Liver (tissue), 9 donors: ENCODE results near the gene TMEM131. TPM values are rescaled to one million over a fixed set of nuclear protein-coding genes. Genes with fewer than 3 reads are reported as not detected.

ENCODE experiments used
- DNase-seq: peaks from one replicate; pipeline ENCODE4 v3.0.0-alpha.2; 2017; ENCODE audit warnings: low spot score
- H3K27ac ChIP-seq, 2 donors: one replicate each; pipeline ENCODE4 v1.7.0; 2013; ENCODE audit warnings: inconsistent platforms in 2 of 2, low read length in 2 of 2, control low read depth in 1 of 2, low read depth in 1 of 2, mild to moderate bottlenecking in 1 of 2
- H3K27me3 ChIP-seq, 4 donors: one replicate each; pipeline versions ENCODE4 v1.6.1 to v1.7.0; 2013; ENCODE audit warnings: low read length in 3 of 4, inconsistent platforms in 1 of 4, mild to moderate bottlenecking in 1 of 4, moderate library complexity in 1 of 4; ENCODE audit not compliant: control insufficient read depth in 4 of 4, insufficient read depth in 4 of 4
- H3K36me3 ChIP-seq, 4 donors: one replicate each; pipeline versions ENCODE4 v1.6.1 to v1.7.0; 2013; ENCODE audit warnings: low read length in 3 of 4, mild to moderate bottlenecking in 3 of 4, low read depth in 1 of 4, moderate library complexity in 1 of 4; ENCODE audit not compliant: control insufficient read depth in 4 of 4, insufficient read depth in 3 of 4
- H3K4me1 ChIP-seq, 4 donors: one replicate each; pipeline versions ENCODE4 v1.6.1 to v1.7.0; 2013; ENCODE audit warnings: low read length in 3 of 4, mild to moderate bottlenecking in 3 of 4, moderate library complexity in 1 of 4; ENCODE audit not compliant: control insufficient read depth in 4 of 4, insufficient read depth in 4 of 4
- H3K4me3 ChIP-seq, 3 donors: one replicate each; pipeline versions ENCODE4 v1.6.1 to v1.7.0; 2013; ENCODE audit warnings: low read length in 3 of 3, control low read depth in 1 of 3, low read depth in 1 of 3, mild to moderate bottlenecking in 1 of 3
- H3K9ac ChIP-seq, 2 donors: one replicate each; pipeline ENCODE4 v1.7.0; 2013; ENCODE audit warnings: low read length in 2 of 2, mild to moderate bottlenecking in 2 of 2, moderate library complexity in 2 of 2, control low read depth in 1 of 2, low read depth in 1 of 2
- H3K9me3 ChIP-seq, 4 donors: one replicate each; pipeline versions ENCODE4 v1.6.1 to v1.7.0; 2013; ENCODE audit warnings: low read length in 3 of 4; ENCODE audit not compliant: control insufficient read depth in 4 of 4
- ATF3 ChIP-seq: IDR thresholded peaks from 2 replicates; pipeline ENCODE4 v1.6.1; 2016; ENCODE audit warnings: antibody characterized with exemption
- EGR1 ChIP-seq, 2 donors: IDR thresholded peaks; 2 replicates each; pipeline ENCODE4 v1.6.1; 2016 to 2018; ENCODE audit warnings: antibody characterized with exemption in 2 of 2, low read depth in 2 of 2
- FOXA1 ChIP-seq: IDR thresholded peaks from 2 replicates; pipeline ENCODE4 v1.6.1; 2016; ENCODE audit warnings: antibody characterized with exemption
- FOXA2 ChIP-seq: IDR thresholded peaks from 2 replicates; pipeline ENCODE4 v1.6.1; 2016; ENCODE audit warnings: antibody characterized with exemption
- GABPA ChIP-seq, 2 donors: IDR thresholded peaks in 1 of 2; conservative IDR thresholded peaks in 1 of 2; 2 replicates each; pipeline ENCODE4 v1.6.1; 2016; ENCODE audit warnings: antibody characterized with exemption in 2 of 2, mild to moderate bottlenecking in 1 of 2, moderate library complexity in 1 of 2
- HNF4G ChIP-seq: IDR thresholded peaks from 2 replicates; pipeline ENCODE4 v1.6.1; 2016; ENCODE audit warnings: antibody characterized with exemption
- JUND ChIP-seq, 2 donors: IDR thresholded peaks; 2 replicates each; pipeline ENCODE4 v1.6.1; 2016; ENCODE audit warnings: antibody characterized with exemption in 2 of 2
- MAX ChIP-seq: IDR thresholded peaks from 2 replicates; pipeline ENCODE4 v1.6.1; 2016; ENCODE audit warnings: antibody characterized with exemption
- REST ChIP-seq: IDR thresholded peaks from 2 replicates; pipeline ENCODE4 v1.6.1; 2016; ENCODE audit warnings: antibody characterized with exemption, mild to moderate bottlenecking
- RXRA ChIP-seq, 2 donors: IDR thresholded peaks; 2 replicates each; pipeline ENCODE4 v1.6.1; 2017 to 2018; ENCODE audit warnings: antibody characterized with exemption in 2 of 2, mild to moderate bottlenecking in 1 of 2
- TAF1 ChIP-seq: conservative IDR thresholded peaks from 2 replicates; pipeline ENCODE4 v1.6.1; 2016; ENCODE audit warnings: antibody characterized with exemption, mild to moderate bottlenecking
- YY1 ChIP-seq: IDR thresholded peaks from 2 replicates; pipeline ENCODE4 v1.6.1; 2016; ENCODE audit warnings: antibody characterized with exemption, mild to moderate bottlenecking
- ZBTB33 ChIP-seq: IDR thresholded peaks from 2 replicates; pipeline ENCODE4 v1.6.1; 2016; ENCODE audit warnings: antibody characterized with exemption
- WGBS: extraction: QIAGEN DNeasy Blood & Tissue Kit; methylation state at CpG from one replicate; pipeline ENCODE4 v1.1.7; 2013; 5-methylcytosine and 5-hydroxymethylcytosine counted together
- polyA plus RNA-seq, 2 donors: library from polyadenylated mRNA; stranded (reverse) in 1 of 2; unstranded in 1 of 2; fragments of 200-250 nt in 1 of 2; fragments of >200 nt in 1 of 2; fragmentation: Nextera tagmentation in 1 of 2; extraction: Ambion mirVana in 1 of 2; gene quantifications; one replicate each; pipeline versions ENCODE4 v1.2.1 to v1.2.3, GENCODE V29; 2013 to 2015
- total RNA-seq, 2 donors: library from RNA; depleted of rRNA; stranded (reverse); fragments of >200 nt; gene quantifications; one replicate each; pipeline ENCODE4 v1.2.3, GENCODE V29; 2014
- donor health status: healthy.
- donor health status: healthy.
- donor health status: healthy.
- donor health status: healthy.
- donor health status: healthy.

Gene TMEM131
- total and polyA plus RNA-seq, 4 donors, result 6.1 to 22.8 (median 11.2) TPM

- TF ChIP-seq RXRA (IDR thresholded peaks at IDR 0.05) (no peak), GABPA (IDR thresholded peaks at IDR 0.05 in 1 of 2, conservative IDR thresholded peaks at IDR 0.05 in 1 of 2) (no peak), ZBTB33 (no peak), FOXA2 (no peak), HNF4G (no peak), TAF1 (no peak), REST (no peak), YY1 (no peak), MAX (no peak)
- H3K27me3 ChIP-seq, result no peaks in the 10 kb centered on the region
- WGBS, result 77% methylated on average over 2 of the region's 2 CpGs
These were observed 68.8 kb downstream of the TMEM131 start for GRCh38 chr2:97926946-97927345.

GRCh38 chr2:97924194-97924593 is 71.6 kb downstream of the TMEM131 start:
- Histone ChIP-seq H3K9me3 (peaks cover 0 to 2% (median 0%) of the 10 kb centered on the region in 4 donors), H3K4me3 (no peak overlapping the region), H3K4me1 (no peaks in the 10 kb centered on the region), H3K36me3 (peaks cover 0 to 5% (median 3%) of the 10 kb centered on the region in 4 donors), H3K27me3 (no peaks in the 10 kb centered on the region), H3K9ac (no peak overlapping the region), H3K27ac (no peak overlapping the region)
- DNase-seq, result no peak
- WGBS, result 98% methylated on average over 4 of the region's 4 CpGs
- TF ChIP-seq JUND (IDR thresholded peaks at IDR 0.05), result no peak
- TF ChIP-seq MAX, result no peak
- TF ChIP-seq ATF3, result no peak
- TF ChIP-seq YY1, result no peak
- TF ChIP-seq FOXA1, result no peak
- TF ChIP-seq EGR1 (IDR thresholded peaks at IDR 0.05; ENCODE audit: low read depth in 2 of 2), result no peak
- TF ChIP-seq TAF1, result no peak

More at GRCh38 chr2:97926946-97927345, 68.8 kb downstream of the TMEM131 start:
- Histone ChIP-seq H3K36me3 (peaks cover 0 to 5% (median 3%) of the 10 kb centered on the region in 4 donors), H3K9ac (no peak overlapping the region), H3K9me3 (no peaks in the 10 kb centered on the region), H3K4me3 (no peak overlapping the region), H3K27ac (no peak overlapping the region), H3K4me1 (peaks cover 0 to 4% (median 1%) of the 10 kb centered on the region in 4 donors)
- no peak for DNase-seq
